ENCODE measurements around the gene TMEM9B.

The TMEM9B gene

DNA sequence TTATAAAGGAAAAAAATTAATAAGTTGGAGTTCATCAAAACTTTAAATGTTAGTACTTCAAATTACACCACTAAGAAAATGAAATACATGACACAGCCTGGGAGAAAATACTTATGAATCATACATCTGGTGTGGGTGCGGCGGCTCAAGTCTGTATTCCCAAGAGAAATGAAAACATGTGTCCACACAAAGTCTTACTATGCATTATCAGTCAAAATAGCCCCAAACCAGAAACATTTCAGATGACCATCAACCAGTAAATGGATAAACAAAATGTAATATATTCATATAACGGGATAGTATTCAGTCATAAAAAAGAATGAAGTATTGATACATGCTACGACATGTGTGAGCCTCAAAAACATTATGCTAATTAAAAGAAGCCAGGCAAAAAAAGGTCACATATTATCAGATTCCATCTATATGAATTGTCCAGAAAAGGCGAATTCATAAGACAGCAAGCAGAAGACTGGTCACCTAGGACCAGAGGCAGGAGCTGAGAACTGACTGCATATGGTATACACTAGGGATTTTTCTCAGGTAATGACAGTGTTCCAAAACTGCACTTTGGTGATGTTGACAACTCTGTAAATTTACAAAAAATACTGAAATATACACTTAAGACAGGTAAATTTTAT lies 58.6 kb downstream of the TMEM9B start:
- no peak for DNase-seq
- intact Hi-C loops (cut with DNase I), result no loop called here

DNA sequence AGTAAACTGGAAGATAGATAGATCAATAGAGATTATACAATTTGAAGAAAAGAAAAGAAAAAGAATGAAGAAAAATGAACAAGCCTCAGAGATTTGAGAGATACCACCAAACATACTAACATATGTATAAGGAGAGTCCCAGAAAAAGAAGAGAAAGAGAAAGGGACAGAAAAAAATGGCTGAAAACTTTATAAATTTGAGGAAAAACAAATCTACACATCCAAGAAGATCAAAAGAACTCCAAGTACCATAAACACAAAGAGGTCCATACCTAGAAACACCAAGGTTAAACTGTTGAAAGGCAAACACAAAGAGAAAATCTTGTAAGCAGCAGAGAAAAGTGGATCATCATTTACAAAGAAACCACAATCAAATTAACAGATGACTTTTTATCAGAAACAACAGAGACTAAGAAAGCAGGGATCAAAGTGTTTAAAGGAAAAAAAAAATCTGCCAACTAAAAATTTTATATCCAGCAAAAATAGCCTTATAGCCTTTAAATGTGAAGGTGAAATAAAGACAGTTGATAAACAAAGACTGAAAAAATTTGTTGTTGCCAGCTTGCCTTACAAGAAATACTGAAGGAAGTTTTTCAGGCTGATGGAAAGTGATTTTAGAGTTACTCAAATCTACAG lies 65.0 kb downstream of the TMEM9B start:
- no peak for DNase-seq
- intact Hi-C loops (cut with DNase I), result no loop called here

Data from head of caudate nucleus (tissue), 42 donors.